Measurements from ENCODE around the gene SLC38A10. TPM values are rescaled to one million over a fixed set of nuclear protein-coding genes. Genes with fewer than 3 reads are reported as not detected.

The SLC38A10 gene
- total RNA-seq, 2 experiments from 2014 or later = 56.0 to 147 TPM

GRCh38 chr17:81341516-81342268, 46.6 kb upstream of the SLC38A10 start:
- H4K20me1 ChIP-seq (ENCODE audit: insufficient read depth, low read length) = no peaks in the 10 kb centered on the region
- H3K4me2 ChIP-seq (ENCODE audit: low read length) = no peak overlapping the region
- TF ChIP-seq CTCF (conservative IDR thresholded peaks at IDR 0.05; ENCODE audit: low read length) (no peak), EZH2phosphoT487 (IDR thresholded peaks at IDR 0.05; ENCODE audit: borderline replicate concordance, low read depth, low read length) (no peak)
- H3K27ac ChIP-seq (ENCODE audit: low read depth, low read length, poor library complexity, severe bottlenecking) = no peak overlapping the region
- intact Hi-C loops (cut with micrococcal nuclease; ENCODE audit: unreplicated experiment) = no loop called here
- no peaks in the 10 kb centered on the region for H3K79me2 ChIP-seq (ENCODE audit: insufficient read depth, low read depth, low read length)
- BruUV-seq (replicated peaks) = no TSS peak
- peaks cover 10% of the 10 kb centered on the region for H3K4me1 ChIP-seq (ENCODE audit: insufficient read depth, low read length, poor library complexity, severe bottlenecking)
- H3K36me3 ChIP-seq (ENCODE audit: insufficient read depth, low read length) = no peaks in the 10 kb centered on the region
- ChIA-PET POLR2A (no interaction called here), CTCF (ENCODE audit: unreplicated experiment) (no interaction called here)
- DNase-seq (ENCODE audit: low spot score) = no peak
- H3K9me2 ChIP-seq (ENCODE audit: insufficient read depth, low read length) = no peaks in the 10 kb centered on the region
- H3K9me3 ChIP-seq (ENCODE audit: low read length) = no peaks in the 10 kb centered on the region
- H3K4me3 ChIP-seq (ENCODE audit: low read depth, low read length, poor library complexity, severe bottlenecking) = no peak overlapping the region
- H2AFZ ChIP-seq (ENCODE audit: low read length) = no peak overlapping the region

- Histone ChIP-seq H3K79me2 (ENCODE audit: insufficient read depth, low read depth, low read length) (no peaks in the 10 kb centered on the region), H2AFZ (ENCODE audit: low read length) (no peak overlapping the region), H3K4me3 (ENCODE audit: low read depth, low read length, poor library complexity, severe bottlenecking) (no peak overlapping the region), H3K27ac (ENCODE audit: low read depth, low read length, poor library complexity, severe bottlenecking) (no peak overlapping the region), H3K4me1 (ENCODE audit: insufficient read depth, low read length, poor library complexity, severe bottlenecking) (peaks cover 6% of the 10 kb centered on the region), H3K4me2 (ENCODE audit: low read length) (no peak overlapping the region), H3K9me3 (ENCODE audit: low read length) (no peaks in the 10 kb centered on the region), H3K36me3 (ENCODE audit: insufficient read depth, low read length) (no peaks in the 10 kb centered on the region), H3K9me2 (ENCODE audit: insufficient read depth, low read length) (no peaks in the 10 kb centered on the region), H4K20me1 (ENCODE audit: insufficient read depth, low read length) (no peaks in the 10 kb centered on the region)
- POLR2A ChIA-PET = no interaction called here
- no TSS peak for BruUV-seq (replicated peaks)
- no peak for TF ChIP-seq EZH2phosphoT487 (IDR thresholded peaks at IDR 0.05; ENCODE audit: borderline replicate concordance, low read depth, low read length)
- TF ChIP-seq CTCF (conservative IDR thresholded peaks at IDR 0.05; ENCODE audit: low read length) = no peak
- no peak for DNase-seq (ENCODE audit: low spot score)
- intact Hi-C loops (cut with micrococcal nuclease; ENCODE audit: unreplicated experiment) = no loop called here
- CTCF ChIA-PET (ENCODE audit: unreplicated experiment) = no interaction called here
These were observed 45.8 kb upstream of the SLC38A10 start for GRCh38 chr17:81340607-81341515.

Measured in OCI-LY7 (cell line).